GM21447 (cell line): ENCODE data around the gene TRPT1.

Experiments
- ATAC-seq: cut with Tn5 transposase; IDR thresholded peaks from one replicate; pipeline ENCODE4 v1.9.1; 2021; ENCODE audit not compliant: unreplicated experiment

Gene TRPT1

GRCh38 chr11:64245797-64246620 is 20.0 kb upstream of the TRPT1 start:
- no peak for ATAC-seq

DNA sequence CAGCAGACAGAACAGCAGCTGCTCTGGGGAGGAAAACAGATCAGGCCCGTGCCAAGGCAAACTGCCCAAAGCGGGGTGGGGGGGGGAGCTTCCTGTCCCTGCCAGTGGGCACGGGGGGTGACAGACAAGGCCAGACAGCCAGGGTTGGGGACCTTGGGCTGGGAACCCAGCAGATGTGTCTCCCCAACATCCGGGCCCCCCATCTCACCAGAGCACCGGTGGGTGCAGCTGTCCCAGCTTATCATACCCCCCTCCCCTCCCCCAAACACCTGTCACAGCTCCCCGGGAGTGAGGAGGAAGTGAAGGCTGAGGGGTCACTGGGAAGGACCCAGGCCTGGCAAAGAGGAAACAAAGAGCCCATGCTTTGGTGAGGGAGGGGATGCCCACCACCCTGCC is 19.4 kb upstream of the TRPT1 start:
- ATAC-seq, result no peak

GRCh38 chr11:64244966-64245365 is 19.0 kb upstream of the TRPT1 start:
- no peak for ATAC-seq

DNA sequence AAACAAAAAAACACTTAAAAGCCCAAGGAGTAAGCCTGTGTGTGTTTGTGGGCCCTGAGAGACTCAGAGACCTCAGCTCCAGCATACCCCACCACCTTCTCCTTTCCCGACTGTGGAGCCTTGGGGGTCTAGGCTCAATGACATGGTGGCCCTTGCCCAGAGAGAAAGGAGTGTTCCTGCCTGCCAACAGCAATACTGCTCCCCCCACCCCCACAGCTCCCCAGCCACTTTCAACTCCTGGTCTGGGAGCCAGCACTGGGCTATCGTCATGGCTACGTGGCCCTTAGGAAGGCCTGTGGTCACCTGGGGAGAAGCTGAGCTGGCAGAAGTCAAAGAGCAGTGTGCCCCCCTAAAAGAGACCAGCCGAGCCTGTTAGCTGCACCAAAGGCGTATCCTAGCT is 18.1 kb upstream of the TRPT1 start:
- no peak for ATAC-seq

DNA sequence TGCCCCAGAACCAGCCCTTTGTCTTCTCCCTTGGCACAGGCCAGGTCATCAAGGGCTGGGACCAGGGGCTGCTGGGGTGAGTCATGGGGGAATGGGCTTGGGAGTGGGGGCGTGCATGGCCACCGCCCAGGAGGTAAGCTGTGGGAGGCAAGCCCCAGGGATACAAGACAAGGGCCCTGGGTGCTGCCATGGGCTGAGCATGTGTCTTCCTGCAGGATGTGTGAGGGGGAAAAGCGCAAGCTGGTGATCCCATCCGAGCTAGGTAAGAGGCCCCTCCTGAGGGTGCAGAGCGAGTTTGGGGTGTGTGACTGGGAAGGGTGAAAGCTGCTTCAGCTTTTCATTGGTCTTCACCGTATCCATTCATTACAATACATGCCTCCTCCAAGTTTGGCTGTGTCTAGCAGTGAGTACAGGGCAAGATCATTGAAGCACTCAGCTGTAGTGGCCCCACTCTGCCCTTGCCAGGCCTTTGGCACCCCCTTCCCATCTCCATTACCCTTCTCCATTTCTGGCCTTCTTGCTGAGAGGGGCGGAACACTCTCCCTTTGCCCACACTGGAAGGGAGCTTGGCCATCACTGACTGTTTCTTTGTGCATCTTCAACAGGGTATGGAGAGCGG is 17.4 kb upstream of the TRPT1 start:
- ATAC-seq, result no peak

- peak; percentile 7 for ATAC-seq
Measured at GRCh38 chr11:64241491-64242374, 15.7 kb upstream of the TRPT1 start.

- peak; percentile 56 for ATAC-seq
Measured at GRCh38 chr11:64241241-64241490, 15.2 kb upstream of the TRPT1 start.

DNA sequence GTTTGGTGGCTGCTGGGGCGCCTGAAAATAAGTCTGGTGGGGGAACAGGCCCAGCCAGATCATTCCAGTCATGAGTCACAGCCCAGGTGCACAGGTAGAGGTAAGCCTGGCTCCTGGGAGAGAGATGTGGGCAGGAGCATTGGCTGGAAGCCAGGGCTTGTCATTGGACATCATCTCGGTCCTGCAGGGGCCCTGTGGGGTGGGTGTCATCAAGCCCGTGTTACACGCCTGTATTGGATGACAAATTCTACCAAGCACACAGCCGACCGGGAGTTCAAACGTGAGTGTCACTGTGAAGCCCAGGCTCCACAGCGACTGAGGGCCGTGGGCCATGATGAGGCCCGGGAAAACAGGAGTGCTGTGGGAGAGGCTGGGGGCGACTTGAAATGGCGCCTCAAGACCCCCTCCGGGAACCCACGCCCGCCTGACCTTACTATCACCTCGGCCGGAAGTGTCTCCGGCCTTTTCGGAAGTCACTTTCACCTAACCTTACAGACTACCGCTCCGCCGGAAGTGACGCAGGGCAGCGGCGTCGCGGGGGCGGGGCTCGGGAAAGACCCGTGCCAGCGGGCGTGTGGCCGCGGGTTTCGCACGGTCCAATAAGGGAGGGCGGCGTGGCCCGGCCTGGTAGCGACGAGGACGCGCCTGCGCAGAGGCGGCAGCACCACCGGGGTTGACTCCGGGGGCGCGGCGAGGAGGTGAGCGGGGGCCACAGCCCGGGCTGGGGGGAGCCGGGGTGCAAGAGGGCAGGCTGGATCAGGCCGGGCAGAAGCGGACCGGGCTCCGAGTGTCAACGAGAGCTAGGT is 14.7 kb upstream of the TRPT1 start, which contains the start of gene FKBP2:
Gene FKBP2, plus strand, starts transcription at position 661 of the 806 bp plus-strand sequence. CDS start 1,293 bp downstream, outside the sequence.
- peak; percentile 37 for ATAC-seq

- no peak for ATAC-seq
Measured at GRCh38 chr11:64239662-64240434, 13.9 kb upstream of the TRPT1 start.

- ATAC-seq, result no peak
Measured at GRCh38 chr11:64238999-64239398, 13.0 kb upstream of the TRPT1 start.

- no peak for ATAC-seq
Measured at GRCh38 chr11:64238076-64238475, 12.1 kb upstream of the TRPT1 start.

DNA sequence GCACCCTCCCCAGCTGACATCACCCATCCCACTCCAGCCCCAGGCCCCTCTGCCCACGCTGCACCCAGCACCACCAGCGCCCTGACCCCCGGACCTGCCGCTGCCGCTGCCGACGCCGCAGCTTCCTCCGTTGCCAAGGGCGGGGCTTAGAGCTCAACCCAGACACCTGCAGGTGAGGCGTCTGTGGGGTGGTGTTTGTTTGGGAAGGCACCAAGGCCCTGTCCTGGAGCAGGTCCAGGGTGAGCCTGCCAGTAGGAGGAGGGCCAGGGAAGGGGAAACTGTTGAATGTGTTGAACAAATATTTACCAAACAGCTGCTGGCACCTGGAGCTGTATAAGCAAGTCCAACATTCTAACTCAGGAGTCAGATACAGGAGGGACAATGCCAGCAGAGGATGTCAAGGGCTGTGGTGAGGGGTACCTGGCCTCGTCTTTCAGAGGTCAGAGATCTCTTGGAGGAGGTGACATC is 11.5 kb upstream of the TRPT1 start:
- ATAC-seq, result no peak

- ATAC-seq, result no peak
Measured at GRCh38 chr11:64235437-64236161, 9.6 kb upstream of the TRPT1 start.

DNA sequence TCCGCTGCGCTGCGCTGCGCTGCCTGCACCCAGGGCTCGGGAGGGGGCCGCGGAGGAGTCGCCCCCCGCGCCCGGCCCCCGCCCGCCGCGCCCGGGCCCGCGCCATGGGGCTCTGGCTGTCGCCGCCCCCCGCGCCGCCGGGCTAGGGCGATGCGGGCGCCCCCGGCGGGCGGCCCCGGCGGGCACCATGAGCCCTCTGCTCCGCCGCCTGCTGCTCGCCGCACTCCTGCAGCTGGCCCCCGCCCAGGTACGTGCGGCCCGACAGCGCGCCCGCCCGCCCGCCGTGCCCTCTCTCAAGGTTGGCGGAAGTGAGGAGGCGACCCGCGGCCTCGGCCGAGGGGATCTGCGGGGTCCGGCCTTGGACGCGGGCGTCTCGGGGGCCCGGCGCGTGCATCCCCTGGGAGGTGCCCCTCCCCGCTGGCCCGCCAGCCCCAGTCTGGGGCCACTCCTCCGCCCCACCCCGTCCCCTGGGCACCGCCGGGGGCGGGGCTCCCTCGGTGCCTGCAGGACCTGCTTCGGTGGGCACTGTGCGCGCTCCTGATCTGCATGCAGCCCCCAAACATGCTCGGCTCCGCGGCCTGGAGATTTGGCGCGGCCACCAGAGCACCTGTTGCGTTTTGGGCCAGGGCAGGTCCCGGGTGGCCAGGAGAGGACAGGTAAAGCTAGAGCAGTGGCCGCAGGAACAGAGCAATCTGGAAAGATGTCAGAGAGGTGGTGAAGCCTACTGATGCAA is 8.8 kb upstream of the TRPT1 start:
- no peak for ATAC-seq

GRCh38 chr11:64233913-64234586 is 8.1 kb upstream of the TRPT1 start, which contains the start of gene VEGFB:
VEGFB (plus strand) TSS chr11:64234584; CDS start chr11:64234834, 250 bp downstream.
- ATAC-seq, result no peak

DNA sequence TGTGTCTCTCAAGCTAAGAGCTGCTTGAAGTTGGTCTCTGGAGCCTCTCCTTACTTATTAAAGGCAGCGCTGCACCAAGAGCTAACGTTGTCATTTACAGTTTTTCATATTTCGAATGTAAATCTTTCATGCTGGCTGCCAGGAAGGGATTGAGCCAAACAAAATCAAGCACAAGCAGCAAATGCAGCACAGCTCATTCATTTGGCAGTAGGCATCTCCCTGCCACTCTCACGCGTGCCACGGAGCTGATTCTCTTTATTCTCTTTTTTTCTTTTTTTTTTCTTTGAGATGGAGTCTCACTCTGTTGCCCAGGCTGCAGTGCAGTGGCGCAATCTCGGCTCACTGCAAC is 7.0 kb upstream of the TRPT1 start:
- ATAC-seq, result no peak

GRCh38 chr11:64232182-64232966 is 6.4 kb upstream of the TRPT1 start:
- ATAC-seq, result no peak
